Naive thymus-derived CD4-positive, alpha-beta T cell (primary cell): ENCODE measurements around the gene MACF1. TPM values are rescaled to one million over a fixed set of nuclear protein-coding genes. Genes with fewer than 3 reads are reported as not detected.

ENCODE experiments used
- ATAC-seq: fragments of 150-1000 bp; cut with Tn5 transposase; 2 replicates; pipeline ENCODE4 v1.10.0; 2021; ENCODE audit warnings: mild to moderate bottlenecking, moderate library complexity
- CTCF ChIA-PET: fragments of 350-600 bp; sonication (Branson Sonifier 250); formaldehyde crosslinking; loops from one replicate; lab custom pipeline; 2021; ENCODE audit warnings: antibody characterized with exemption; lab: Charles Lee
- POLR2A ChIA-PET: fragments of 350-600 bp; sonication (Branson Sonifier 250); formaldehyde crosslinking; loops from one replicate; lab custom pipeline; 2021; ENCODE audit warnings: antibody characterized with exemption, inconsistent platforms; lab: Charles Lee
- DNase-seq, 9 donors: peaks; one replicate each; pipeline versions ENCODE4 v3.0.0 to v3.0.0-alpha.2; 2020 to 2022; ENCODE audit warnings: mixed read lengths in 1 of 9
- H3K27ac ChIP-seq: one replicate; pipeline ENCODE4 v1.7.0; 2013; ENCODE audit warnings: mild to moderate bottlenecking, low read depth, low read length, moderate library complexity
- H3K27me3 ChIP-seq, 2 donors: one replicate each; pipeline ENCODE4 v1.7.0; 2013; ENCODE audit warnings: low read length in 2 of 2, mild to moderate bottlenecking in 2 of 2, moderate library complexity in 2 of 2; ENCODE audit not compliant: control insufficient read depth in 2 of 2, insufficient read depth in 2 of 2
- H3K36me3 ChIP-seq, 3 experiments: 1 replicate in 2 of 3; 2 replicates in 1 of 3; pipeline ENCODE4 v1.7.0; 2013; ENCODE audit warnings: low read length in 3 of 3, mild to moderate bottlenecking in 3 of 3, moderate library complexity in 1 of 3; ENCODE audit not compliant: insufficient read depth in 3 of 3, control insufficient read depth in 2 of 3
- H3K4me1 ChIP-seq, 2 donors: one replicate each; pipeline ENCODE4 v1.7.0; 2013; ENCODE audit warnings: low read length in 2 of 2, mild to moderate bottlenecking in 2 of 2, moderate library complexity in 1 of 2; ENCODE audit not compliant: control insufficient read depth in 2 of 2, insufficient read depth in 2 of 2
- H3K4me3 ChIP-seq: 2 replicates; pipeline ENCODE4 v1.7.0; 2013; ENCODE audit warnings: mild to moderate bottlenecking, low read length
- H3K9me3 ChIP-seq, 3 experiments: 1 replicate in 2 of 3; 2 replicates in 1 of 3; pipeline ENCODE4 v1.7.0; 2013; ENCODE audit warnings: low read length in 3 of 3; ENCODE audit not compliant: control insufficient read depth in 2 of 3
- H3K27ac Mint-ChIP-seq, 9 donors: one replicate each; pipeline ENCODE4 v1.8.0; 2020 to 2022; ENCODE audit warnings: mixed read lengths in 9 of 9, mild to moderate bottlenecking in 8 of 9, moderate library complexity in 5 of 9, inconsistent platforms in 2 of 9
- H3K27me3 Mint-ChIP-seq, 5 donors: one replicate each; pipeline ENCODE4 v1.8.0; 2021 to 2022; ENCODE audit warnings: mixed read lengths in 5 of 5, mild to moderate bottlenecking in 1 of 5
- H3K36me3 Mint-ChIP-seq, 5 donors: one replicate each; pipeline ENCODE4 v1.8.0; 2020 to 2022; ENCODE audit warnings: mixed read lengths in 5 of 5, mild to moderate bottlenecking in 3 of 5, inconsistent platforms in 1 of 5
- H3K4me1 Mint-ChIP-seq, 7 donors: one replicate each; pipeline ENCODE4 v1.8.0; 2020 to 2022; ENCODE audit warnings: mixed read lengths in 7 of 7, mild to moderate bottlenecking in 3 of 7, inconsistent platforms in 1 of 7
- H3K4me3 Mint-ChIP-seq, 10 donors: one replicate each; pipeline ENCODE4 v1.8.0; 2020 to 2022; ENCODE audit warnings: mild to moderate bottlenecking in 10 of 10, mixed read lengths in 10 of 10, moderate library complexity in 6 of 10, inconsistent platforms in 2 of 10
- H3K9me3 Mint-ChIP-seq, 11 donors: one replicate each; pipeline ENCODE4 v1.8.0; 2020 to 2022; ENCODE audit warnings: mixed read lengths in 11 of 11, mild to moderate bottlenecking in 4 of 11, inconsistent platforms in 1 of 11, moderate library complexity in 1 of 11
- intact Hi-C, 2 donors: fragments of 100-400 bp; cut with micrococcal nuclease; formaldehyde crosslinking; loops; one replicate each; pipeline ENCODE4 v1.15.1; 2023
- polyA plus RNA-seq, 2 donors: library from polyadenylated mRNA; unstranded; fragments of 300-500 nt; fragmentation: Illumina TruSeq; gene quantifications; one replicate each; pipeline ENCODE4 v1.2.3, GENCODE V29; 2021
- total RNA-seq, 6 experiments: library from RNA in 5 of 6; stranded (reverse) in 5 of 6; gene quantifications; 1 replicate in 5 of 6; 2 replicates in 1 of 6; pipeline ENCODE4 v1.2.3 and lab custom pipeline; 2021 to 2026

The MACF1 gene
- total and polyA plus RNA-seq, 7 experiments from 2014 or later = 21.2 to 409 (median 288) TPM

DNA sequence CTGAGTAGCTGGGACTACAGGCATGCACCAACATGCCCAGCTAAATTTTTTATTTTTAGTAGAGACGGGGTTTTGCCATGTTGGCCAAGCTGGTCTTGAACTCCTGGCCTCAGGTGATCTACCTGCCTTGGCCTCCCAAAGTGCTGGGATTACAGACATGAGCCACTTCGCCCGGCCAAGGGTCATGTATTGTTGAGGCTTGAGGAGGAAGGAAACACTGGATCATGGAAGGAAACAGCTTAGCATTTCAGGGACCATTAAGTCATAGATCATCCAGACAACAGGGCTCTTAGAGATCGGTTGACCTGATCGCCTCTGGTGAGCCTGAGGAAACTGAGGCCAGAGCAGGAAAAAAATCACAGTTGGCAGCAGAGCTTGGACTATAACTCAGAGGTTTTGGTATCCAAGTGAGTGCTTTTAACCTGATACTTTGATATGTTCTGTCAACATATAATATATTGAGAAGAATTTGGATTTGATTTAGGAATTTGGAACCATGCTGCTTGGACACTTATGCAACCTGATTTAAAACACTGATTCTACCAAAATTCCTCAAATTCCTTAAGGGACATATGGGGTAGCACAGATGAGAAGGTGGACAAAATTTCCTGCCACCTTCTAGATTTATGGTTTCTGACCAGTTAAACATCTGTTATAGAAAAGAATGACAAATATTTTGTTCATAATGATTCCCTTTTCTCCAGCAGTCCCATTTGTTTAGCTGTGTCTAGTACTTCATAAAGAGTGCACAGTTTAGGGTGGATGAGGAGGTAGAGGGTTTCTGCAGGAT lies 273.8 kb downstream of the MACF1 start:
- H3K4me3 Mint-ChIP-seq = no peak overlapping the region
- H3K9me3 ChIP-seq = no peaks in the 10 kb centered on the region
- H3K36me3 ChIP-seq = peaks cover 20 to 66% (median 20%) of the 10 kb centered on the region in 3 experiments
- POLR2A ChIA-PET = no interaction called here
- H3K4me3 ChIP-seq = no peak overlapping the region
- H3K36me3 Mint-ChIP-seq = peaks cover 9 to 54% (median 19%) of the 10 kb centered on the region in 5 donors
- no peak for ATAC-seq
- no peak overlapping the region for H3K27ac ChIP-seq
- no peak for DNase-seq
- CTCF ChIA-PET = no interaction called here
- no peaks in the 10 kb centered on the region for H3K27me3 Mint-ChIP-seq
- H3K9me3 Mint-ChIP-seq = no peaks in the 10 kb centered on the region
- peaks cover 0 to 2% (median 0%) of the 10 kb centered on the region in 7 donors for H3K4me1 Mint-ChIP-seq
- H3K4me1 ChIP-seq = no peaks in the 10 kb centered on the region
- intact Hi-C loops = no loop called here
- peak overlapping the region in 1 of 9 donors; percentile 5 for H3K27ac Mint-ChIP-seq
- no peaks in the 10 kb centered on the region for H3K27me3 ChIP-seq

GRCh38 chr1:39481289-39481688 lies 276.8 kb downstream of the MACF1 start:
- H3K4me1 Mint-ChIP-seq = no peaks in the 10 kb centered on the region
- H3K27ac Mint-ChIP-seq = peak overlapping the region in 1 of 9 donors; percentile 33
- Histone ChIP-seq H3K9me3 (no peaks in the 10 kb centered on the region), H3K36me3 (peaks cover 20 to 74% (median 35%) of the 10 kb centered on the region in 3 experiments), H3K4me3 (no peak overlapping the region), H3K4me1 (no peaks in the 10 kb centered on the region), H3K27ac (no peak overlapping the region), H3K27me3 (no peaks in the 10 kb centered on the region)
- no peaks in the 10 kb centered on the region for H3K27me3 Mint-ChIP-seq
- peaks cover 5 to 52% (median 19%) of the 10 kb centered on the region in 5 donors for H3K36me3 Mint-ChIP-seq
- H3K9me3 Mint-ChIP-seq = no peaks in the 10 kb centered on the region
- no peak overlapping the region for H3K4me3 Mint-ChIP-seq
- intact Hi-C loops = no loop called here
- ATAC-seq (no peak), DNase-seq (no peak)
- POLR2A ChIA-PET = interaction anchor here (1.3 kb wide), 1 partner anchor 10 kb away, joined by 3 read pairs; the partner anchor contains the start of gene BMP8A
- CTCF ChIA-PET = interaction anchor here (0.6 kb wide), 1 partner anchor 229 kb away, joined by 3 read pairs; no protein-coding TSS in a partner anchor

GRCh38 chr1:39483276-39483675 lies 278.8 kb downstream of the MACF1 start:
- no peak for DNase-seq
- no peaks in the 10 kb centered on the region for H3K9me3 Mint-ChIP-seq
- peak overlapping the region in 7 of 9 donors; percentile 8 to 77 (median 48) for H3K27ac Mint-ChIP-seq
- Histone ChIP-seq H3K27ac (no peak overlapping the region), H3K27me3 (no peaks in the 10 kb centered on the region), H3K36me3 (peaks cover 20 to 82% (median 40%) of the 10 kb centered on the region in 3 experiments), H3K4me1 (no peaks in the 10 kb centered on the region), H3K4me3 (no peak overlapping the region), H3K9me3 (no peaks in the 10 kb centered on the region)
- H3K27me3 Mint-ChIP-seq = no peaks in the 10 kb centered on the region
- intact Hi-C loops = no loop called here
- ChIA-PET POLR2A (no interaction called here), CTCF (no interaction called here)
- H3K36me3 Mint-ChIP-seq = peaks cover 5 to 50% (median 19%) of the 10 kb centered on the region in 5 donors
- no peak overlapping the region for H3K4me3 Mint-ChIP-seq
- no peaks in the 10 kb centered on the region for H3K4me1 Mint-ChIP-seq
- ATAC-seq = no peak

DNA sequence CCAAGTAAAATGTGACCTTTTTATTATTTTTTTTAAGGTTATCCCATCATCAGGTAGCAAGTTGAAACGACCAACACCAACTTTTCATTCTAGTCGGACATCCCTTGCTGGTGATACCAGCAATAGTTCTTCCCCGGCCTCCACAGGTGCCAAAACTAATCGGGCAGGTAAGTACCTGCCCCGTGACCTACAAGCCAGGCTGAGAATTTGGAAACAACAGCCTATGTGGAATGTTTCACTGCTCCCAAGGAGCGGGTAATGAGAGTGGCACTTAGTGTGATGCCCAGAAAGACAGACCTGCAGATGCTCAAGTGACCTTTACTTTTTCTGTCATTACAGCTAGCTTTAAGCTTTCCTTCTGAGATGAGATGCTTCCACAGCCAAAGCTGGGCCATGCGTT lies 280.1 kb downstream of the MACF1 start:
- H3K27me3 ChIP-seq = no peaks in the 10 kb centered on the region
- intact Hi-C loops = no loop called here
- CTCF ChIA-PET = no interaction called here
- no peak overlapping the region for H3K27ac Mint-ChIP-seq
- H3K27ac ChIP-seq = no peak overlapping the region
- H3K4me1 ChIP-seq = no peaks in the 10 kb centered on the region
- H3K36me3 Mint-ChIP-seq = peaks cover 5 to 40% (median 20%) of the 10 kb centered on the region in 5 donors
- ATAC-seq (no peak), DNase-seq (no peak)
- peaks cover 15 to 69% (median 36%) of the 10 kb centered on the region in 3 experiments for H3K36me3 ChIP-seq
- no peaks in the 10 kb centered on the region for H3K9me3 Mint-ChIP-seq
- H3K4me3 ChIP-seq = no peak overlapping the region
- POLR2A ChIA-PET = no interaction called here
- H3K4me3 Mint-ChIP-seq = no peak overlapping the region
- peaks cover 0 to 5% (median 0%) of the 10 kb centered on the region in 7 donors for H3K4me1 Mint-ChIP-seq
- no peaks in the 10 kb centered on the region for H3K27me3 Mint-ChIP-seq
- H3K9me3 ChIP-seq = no peaks in the 10 kb centered on the region

- peak overlapping the region in 1 of 9 donors; percentile 62 for H3K27ac Mint-ChIP-seq
- ChIA-PET POLR2A (interaction anchor here (0.8 kb wide), 1 partner anchor 20 kb away, joined by 3 read pairs; no protein-coding TSS in a partner anchor), CTCF (no interaction called here)
- no peak overlapping the region for H3K27ac ChIP-seq
- H3K27me3 ChIP-seq = no peaks in the 10 kb centered on the region
- no peaks in the 10 kb centered on the region for H3K4me1 ChIP-seq
- H3K36me3 Mint-ChIP-seq = peaks cover 5 to 34% (median 18%) of the 10 kb centered on the region in 5 donors
- intact Hi-C loops = no loop called here
- peaks cover 0 to 5% (median 0%) of the 10 kb centered on the region in 7 donors for H3K4me1 Mint-ChIP-seq
- H3K9me3 Mint-ChIP-seq = no peaks in the 10 kb centered on the region
- no peaks in the 10 kb centered on the region for H3K9me3 ChIP-seq
- no peak overlapping the region for H3K4me3 ChIP-seq
- ATAC-seq (no peak), DNase-seq (no peak)
- H3K27me3 Mint-ChIP-seq = peaks cover 0 to 6% (median 0%) of the 10 kb centered on the region in 5 donors
- peaks cover 15 to 62% (median 31%) of the 10 kb centered on the region in 3 experiments for H3K36me3 ChIP-seq
- H3K4me3 Mint-ChIP-seq = no peak overlapping the region
Measured at GRCh38 chr1:39485046-39485803, 280.7 kb downstream of the MACF1 start.

GRCh38 chr1:39488012-39488545 lies 283.6 kb downstream of the MACF1 start:
- H3K27ac Mint-ChIP-seq = peak overlapping the region in 1 of 9 donors; percentile 62
- H3K27me3 ChIP-seq = no peaks in the 10 kb centered on the region
- no peak for ATAC-seq
- no peaks in the 10 kb centered on the region for H3K4me1 ChIP-seq
- no peak overlapping the region for H3K4me3 ChIP-seq
- no peaks in the 10 kb centered on the region for H3K9me3 ChIP-seq
- H3K27ac ChIP-seq = no peak overlapping the region
- peaks cover 0 to 38% (median 22%) of the 10 kb centered on the region in 3 experiments for H3K36me3 ChIP-seq
- POLR2A ChIA-PET = no interaction called here
- peaks cover 3 to 20% (median 6%) of the 10 kb centered on the region in 5 donors for H3K27me3 Mint-ChIP-seq
- peaks cover 0 to 21% (median 13%) of the 10 kb centered on the region in 5 donors for H3K36me3 Mint-ChIP-seq
- no peak for DNase-seq
- CTCF ChIA-PET = interaction anchor here (0.5 kb wide), 1 partner anchor 304 kb away, joined by 3 read pairs; no protein-coding TSS in a partner anchor
- no peaks in the 10 kb centered on the region for H3K9me3 Mint-ChIP-seq
- intact Hi-C loops = no loop called here
- H3K4me1 Mint-ChIP-seq = peaks cover 0 to 6% (median 3%) of the 10 kb centered on the region in 7 donors
- H3K4me3 Mint-ChIP-seq = no peak overlapping the region
